AG10803 (cell line): ENCODE data around the gene TMEM208.

ENCODE experiments used
- DNase-seq: peaks from one replicate; pipeline ENCODE4 v3.0.0; 2010; ENCODE audit warnings: low read depth
- H3K4me3 ChIP-seq: 2 replicates; pipeline ENCODE4 v1.5.1; 2011; ENCODE audit warnings: mild to moderate bottlenecking, low read length, control low read depth
- TF ChIP-seq, protein P1 (sequence below): conservative IDR thresholded peaks from 2 replicates; pipeline ENCODE4 v1.5.1; 2011; ENCODE audit warnings: mild to moderate bottlenecking, low read length, control low read depth, inconsistent platforms

Gene TMEM208

GRCh38 chr16:67183284-67183626 is 43.7 kb upstream of the TMEM208 start:
- TF ChIP-seq, protein P1, sequence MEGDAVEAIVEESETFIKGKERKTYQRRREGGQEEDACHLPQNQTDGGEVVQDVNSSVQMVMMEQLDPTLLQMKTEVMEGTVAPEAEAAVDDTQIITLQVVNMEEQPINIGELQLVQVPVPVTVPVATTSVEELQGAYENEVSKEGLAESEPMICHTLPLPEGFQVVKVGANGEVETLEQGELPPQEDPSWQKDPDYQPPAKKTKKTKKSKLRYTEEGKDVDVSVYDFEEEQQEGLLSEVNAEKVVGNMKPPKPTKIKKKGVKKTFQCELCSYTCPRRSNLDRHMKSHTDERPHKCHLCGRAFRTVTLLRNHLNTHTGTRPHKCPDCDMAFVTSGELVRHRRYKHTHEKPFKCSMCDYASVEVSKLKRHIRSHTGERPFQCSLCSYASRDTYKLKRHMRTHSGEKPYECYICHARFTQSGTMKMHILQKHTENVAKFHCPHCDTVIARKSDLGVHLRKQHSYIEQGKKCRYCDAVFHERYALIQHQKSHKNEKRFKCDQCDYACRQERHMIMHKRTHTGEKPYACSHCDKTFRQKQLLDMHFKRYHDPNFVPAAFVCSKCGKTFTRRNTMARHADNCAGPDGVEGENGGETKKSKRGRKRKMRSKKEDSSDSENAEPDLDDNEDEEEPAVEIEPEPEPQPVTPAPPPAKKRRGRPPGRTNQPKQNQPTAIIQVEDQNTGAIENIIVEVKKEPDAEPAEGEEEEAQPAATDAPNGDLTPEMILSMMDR: no peak
- H3K4me3 ChIP-seq: peak overlapping the region; percentile 72
- no peak for DNase-seq

GRCh38 chr16:67183627-67184452 is 43.1 kb upstream of the TMEM208 start, which contains the start of gene MATCAP1:
TSS of gene MATCAP1 (minus strand) at chr16:67183963. CDS start at chr16:67180610, 3,353 bp downstream.
- peak within 1 kb of the TSS; percentile 72 for H3K4me3 ChIP-seq
- TF ChIP-seq, protein P1: no peak
- peak; percentile 96 for DNase-seq

DNA sequence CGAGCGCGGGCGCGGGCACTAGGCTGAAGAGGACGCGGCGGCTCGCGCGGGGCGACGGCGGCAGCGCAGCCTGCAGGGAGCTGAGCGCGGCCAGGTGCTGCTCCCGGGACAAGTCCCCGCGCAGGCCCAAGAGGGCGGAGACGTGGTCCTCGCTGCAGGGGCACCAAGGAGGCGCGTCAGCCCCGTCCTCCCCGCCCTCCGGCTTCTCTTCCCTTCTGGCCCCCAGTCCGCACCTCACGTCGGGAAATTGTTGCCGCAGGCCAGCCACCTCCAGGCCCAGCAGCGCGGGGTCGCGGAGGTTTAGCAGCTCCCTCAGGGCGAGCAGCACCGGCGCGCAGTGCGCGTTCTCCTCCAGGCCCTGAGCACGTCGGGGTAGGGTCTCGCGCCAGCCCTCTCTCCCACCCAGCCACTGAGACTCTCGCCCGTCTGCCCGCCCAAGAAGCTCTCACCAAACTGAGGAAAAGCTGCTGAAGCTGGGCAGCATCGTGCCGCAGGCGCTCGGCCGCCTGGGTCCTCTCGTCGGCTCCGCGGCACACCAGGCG is 42.4 kb upstream of the TMEM208 start:
- H3K4me3 ChIP-seq: peak overlapping the region; percentile 72
- TF ChIP-seq, protein P1: no peak
- no peak for DNase-seq

DNA sequence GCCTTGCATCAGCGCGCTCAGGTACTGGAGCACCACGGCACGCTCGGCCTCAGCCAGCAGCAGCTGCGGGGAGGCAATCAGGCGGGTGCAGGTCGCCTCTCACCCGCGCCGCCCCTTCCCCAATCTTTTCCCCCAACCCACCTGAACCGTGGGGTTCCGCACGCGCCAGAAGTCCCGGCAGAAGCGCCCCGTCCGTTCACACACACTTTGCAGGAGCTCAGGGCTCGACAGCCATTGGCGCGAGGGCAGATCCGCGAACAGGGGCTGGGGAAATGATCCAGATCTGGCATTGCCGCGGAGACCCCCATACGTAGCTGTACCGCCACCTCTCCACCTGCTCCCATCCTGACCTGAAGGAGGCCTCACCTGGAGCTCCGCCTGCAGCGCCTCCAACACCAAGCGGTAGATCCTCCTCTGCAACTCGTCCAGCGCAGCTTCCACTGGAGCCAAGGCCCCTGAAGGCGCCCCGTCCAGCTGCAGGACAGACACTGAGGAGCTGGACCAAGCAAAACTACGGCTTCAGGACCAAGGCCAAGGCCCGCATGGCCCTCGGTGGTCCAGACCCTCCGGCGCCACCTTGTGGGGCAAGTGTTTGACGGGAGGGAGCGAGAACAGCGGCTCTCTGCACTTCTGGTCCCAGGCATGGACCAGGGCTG is 41.8 kb upstream of the TMEM208 start:
- peak overlapping the region; percentile 14 for H3K4me3 ChIP-seq
- TF ChIP-seq, protein P1: peak; percentile 84
- DNase-seq: peak; percentile 87

GRCh38 chr16:67185651-67186134 is 41.2 kb upstream of the TMEM208 start:
- DNase-seq: no peak
- H3K4me3 ChIP-seq: peak overlapping the region; percentile 14

DNA sequence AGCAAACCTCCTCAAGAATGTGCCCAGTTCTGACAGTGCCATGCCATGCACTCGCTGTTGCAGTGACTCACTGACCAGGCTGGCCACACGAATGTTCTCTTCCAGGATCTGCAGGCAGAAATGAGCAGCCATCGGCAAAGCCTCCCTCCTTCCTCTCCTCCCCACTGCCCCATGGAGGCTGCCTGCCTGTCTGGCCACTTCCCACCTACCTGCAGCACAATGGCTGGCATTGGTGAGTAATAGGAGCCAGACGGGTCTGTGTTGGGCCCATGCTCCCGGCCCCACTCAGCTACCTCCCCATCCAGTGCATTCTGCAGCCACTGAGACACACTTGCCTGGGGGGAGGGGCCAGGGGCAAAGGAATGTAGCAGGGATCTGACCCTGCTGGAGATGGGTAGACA is 40.4 kb upstream of the TMEM208 start:
- peak; percentile 49 for DNase-seq
- TF ChIP-seq, protein P1: no peak
- H3K4me3 ChIP-seq: no peak overlapping the region

More at GRCh38 chr16:67185651-67186134, 41.2 kb upstream of the TMEM208 start:
- TF ChIP-seq, protein P1: no peak
